DND-41 (cell line): Measurements from ENCODE around the gene NFIA.

Source experiments
- ATAC-seq: fragments of 200-7000 bp; cut with Tn5 transposase; 3 replicates; pipeline ENCODE4 v1.9.1; 2021; ENCODE audit warnings: low read depth; ENCODE audit not compliant: insufficient read depth
- DNase-seq: peaks from one replicate; pipeline ENCODE4 v3.0.0-alpha.2; 2020
- H2AFZ ChIP-seq: 2 replicates; pipeline ENCODE4 v1.6.0; 2012; ENCODE audit warnings: low read depth, low read length
- H3K27ac ChIP-seq: 2 replicates; pipeline ENCODE4 v1.5.1; 2012; ENCODE audit warnings: low read length, inconsistent platforms
- H3K27me3 ChIP-seq: fragments of 200-600 bp; sonication (generic); 2 replicates; pipeline ENCODE4 v1.6.0; 2012; ENCODE audit warnings: low read length, mild to moderate bottlenecking, inconsistent platforms; ENCODE audit not compliant: insufficient read depth, poor library complexity
- H3K36me3 ChIP-seq: 2 replicates; pipeline ENCODE4 v1.5.1; 2012; ENCODE audit warnings: low read length, inconsistent platforms; ENCODE audit not compliant: insufficient read depth
- H3K4me1 ChIP-seq: 2 replicates; pipeline ENCODE4 v1.5.1; 2012; ENCODE audit warnings: mild to moderate bottlenecking, low read length; ENCODE audit not compliant: insufficient read depth
- H3K4me2 ChIP-seq: 2 replicates; pipeline ENCODE4 v1.6.0; 2012; ENCODE audit warnings: mild to moderate bottlenecking, moderate library complexity, low read length, inconsistent platforms; ENCODE audit not compliant: insufficient read depth
- H3K4me3 ChIP-seq, 2 experiments: fragments of 200-600 bp in 1 of 2; shearing (Covaris generic) in 1 of 2; 2 replicates each; pipeline ENCODE4 v1.5.1; 2012 to 2016; ENCODE audit warnings: inconsistent platforms in 2 of 2, low read length in 2 of 2, mild to moderate bottlenecking in 2 of 2, low read depth in 1 of 2, moderate library complexity in 1 of 2
- H3K79me2 ChIP-seq: 2 replicates; pipeline ENCODE4 v1.6.0; 2012; ENCODE audit warnings: low read length, inconsistent platforms; ENCODE audit not compliant: insufficient read depth
- H3K9ac ChIP-seq: 2 replicates; pipeline ENCODE4 v1.6.0; 2012; ENCODE audit warnings: low read depth, mild to moderate bottlenecking, inconsistent platforms, low read length, moderate library complexity
- H3K9me3 ChIP-seq: 2 replicates; pipeline ENCODE4 v1.5.1; 2012; ENCODE audit warnings: low read length, moderate library complexity, mild to moderate bottlenecking, inconsistent platforms; ENCODE audit not compliant: insufficient read depth, severe bottlenecking
- H4K20me1 ChIP-seq: 2 replicates; pipeline ENCODE4 v1.6.0; 2012; ENCODE audit warnings: low read length; ENCODE audit not compliant: insufficient read depth
- EZH2 ChIP-seq: IDR thresholded peaks from 3 replicates; pipeline ENCODE4 v1.6.1; 2012; ENCODE audit warnings: borderline replicate concordance, low read depth, mild to moderate bottlenecking, moderate library complexity, low read length, inconsistent platforms; ENCODE audit not compliant: severe bottlenecking
- TF ChIP-seq, protein P1 (sequence below): IDR thresholded peaks from 2 replicates; pipeline ENCODE4 v1.5.1; 2012; ENCODE audit warnings: borderline replicate concordance, low read length, moderate library complexity, mild to moderate bottlenecking; ENCODE audit not compliant: poor library complexity, severe bottlenecking; ENCODE audit errors: extremely low read depth

NFIA gene

GRCh38 chr1:61284936-61285335, 202.6 kb downstream of the NFIA start:
- Histone ChIP-seq H3K79me2 (no peaks in the 10 kb centered on the region), H3K27me3 (no peaks in the 10 kb centered on the region), H2AFZ (no peak overlapping the region), H3K36me3 (no peaks in the 10 kb centered on the region), H3K27ac (no peak overlapping the region), H3K4me3 (no peak overlapping the region), H4K20me1 (no peaks in the 10 kb centered on the region), H3K9me3 (no peaks in the 10 kb centered on the region), H3K9ac (no peak overlapping the region), H3K4me2 (no peak overlapping the region), H3K4me1 (no peaks in the 10 kb centered on the region)
- no peak for ATAC-seq
- DNase-seq: no peak
- no peak for TF ChIP-seq EZH2
- TF ChIP-seq, protein P1, sequence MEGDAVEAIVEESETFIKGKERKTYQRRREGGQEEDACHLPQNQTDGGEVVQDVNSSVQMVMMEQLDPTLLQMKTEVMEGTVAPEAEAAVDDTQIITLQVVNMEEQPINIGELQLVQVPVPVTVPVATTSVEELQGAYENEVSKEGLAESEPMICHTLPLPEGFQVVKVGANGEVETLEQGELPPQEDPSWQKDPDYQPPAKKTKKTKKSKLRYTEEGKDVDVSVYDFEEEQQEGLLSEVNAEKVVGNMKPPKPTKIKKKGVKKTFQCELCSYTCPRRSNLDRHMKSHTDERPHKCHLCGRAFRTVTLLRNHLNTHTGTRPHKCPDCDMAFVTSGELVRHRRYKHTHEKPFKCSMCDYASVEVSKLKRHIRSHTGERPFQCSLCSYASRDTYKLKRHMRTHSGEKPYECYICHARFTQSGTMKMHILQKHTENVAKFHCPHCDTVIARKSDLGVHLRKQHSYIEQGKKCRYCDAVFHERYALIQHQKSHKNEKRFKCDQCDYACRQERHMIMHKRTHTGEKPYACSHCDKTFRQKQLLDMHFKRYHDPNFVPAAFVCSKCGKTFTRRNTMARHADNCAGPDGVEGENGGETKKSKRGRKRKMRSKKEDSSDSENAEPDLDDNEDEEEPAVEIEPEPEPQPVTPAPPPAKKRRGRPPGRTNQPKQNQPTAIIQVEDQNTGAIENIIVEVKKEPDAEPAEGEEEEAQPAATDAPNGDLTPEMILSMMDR: no peak

DNA sequence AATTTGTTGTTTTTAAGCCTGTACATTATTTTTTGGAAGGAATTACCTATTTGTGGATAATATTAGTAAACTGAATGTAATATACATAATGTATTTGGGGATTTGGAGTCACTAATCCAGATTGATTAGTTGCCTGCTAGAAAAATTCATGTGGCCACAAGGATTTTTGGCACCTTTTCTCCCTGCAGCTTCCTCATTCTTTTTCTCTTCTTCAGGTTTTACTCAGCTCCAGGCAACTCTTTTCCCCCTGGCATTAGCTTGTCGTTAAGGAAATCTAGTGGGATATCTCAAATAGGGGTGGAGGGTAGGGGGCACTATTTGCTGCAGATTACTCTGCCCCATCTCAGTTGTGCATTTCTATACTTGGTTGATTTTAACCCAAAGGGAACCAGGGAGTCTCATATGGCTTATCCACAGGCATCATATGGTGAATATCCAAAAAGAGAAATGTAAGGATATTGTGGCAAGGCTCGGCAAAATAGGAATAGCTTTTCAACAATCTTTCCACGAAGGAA, 203.1 kb downstream of the NFIA start:
- H3K27ac ChIP-seq: no peak overlapping the region
- no peak for DNase-seq
- no peaks in the 10 kb centered on the region for H3K27me3 ChIP-seq
- no peaks in the 10 kb centered on the region for H3K4me1 ChIP-seq
- no peak overlapping the region for H3K4me3 ChIP-seq
- no peak for ATAC-seq
- H4K20me1 ChIP-seq: no peaks in the 10 kb centered on the region
- H3K4me2 ChIP-seq: no peak overlapping the region
- H2AFZ ChIP-seq: no peak overlapping the region
- H3K9me3 ChIP-seq: no peaks in the 10 kb centered on the region
- no peaks in the 10 kb centered on the region for H3K36me3 ChIP-seq
- TF ChIP-seq, protein P1: no peak
- no peak for TF ChIP-seq EZH2
- no peaks in the 10 kb centered on the region for H3K79me2 ChIP-seq
- no peak overlapping the region for H3K9ac ChIP-seq

GRCh38 chr1:61287014-61287413, 204.7 kb downstream of the NFIA start:
- H2AFZ ChIP-seq: no peak overlapping the region
- DNase-seq (no peak), ATAC-seq (no peak)
- H3K36me3 ChIP-seq: no peaks in the 10 kb centered on the region
- no peak overlapping the region for H3K4me3 ChIP-seq
- H3K27ac ChIP-seq: no peak overlapping the region
- TF ChIP-seq, protein P1: no peak
- TF ChIP-seq EZH2: no peak
- H3K9me3 ChIP-seq: no peaks in the 10 kb centered on the region
- no peaks in the 10 kb centered on the region for H4K20me1 ChIP-seq
- H3K27me3 ChIP-seq: no peaks in the 10 kb centered on the region
- H3K4me2 ChIP-seq: no peak overlapping the region
- H3K9ac ChIP-seq: no peak overlapping the region
- no peaks in the 10 kb centered on the region for H3K79me2 ChIP-seq
- H3K4me1 ChIP-seq: no peaks in the 10 kb centered on the region

- TF ChIP-seq EZH2: no peak
- TF ChIP-seq, protein P1: no peak
- Histone ChIP-seq H2AFZ (no peak overlapping the region), H3K27ac (no peak overlapping the region), H3K4me3 (no peak overlapping the region), H4K20me1 (no peaks in the 10 kb centered on the region), H3K27me3 (no peaks in the 10 kb centered on the region), H3K9me3 (no peaks in the 10 kb centered on the region), H3K4me1 (no peaks in the 10 kb centered on the region), H3K9ac (no peak overlapping the region), H3K36me3 (no peaks in the 10 kb centered on the region), H3K4me2 (no peak overlapping the region), H3K79me2 (no peaks in the 10 kb centered on the region)
- ATAC-seq (no peak), DNase-seq (no peak)
Measured at GRCh38 chr1:61287734-61288133, 205.4 kb downstream of the NFIA start.
